ENCODE measurements around the gene DCPS.

Gene DCPS

GRCh38 chr11:126332221-126332711, 28.4 kb downstream of the DCPS start:
- Histone ChIP-seq H3K4me3 (ENCODE audit: low read depth, low read length) (no peak overlapping the region), H3K36me3 (no peaks in the 10 kb centered on the region), H3K27me3 (no peaks in the 10 kb centered on the region), H3K4me1 (peaks cover 41% of the 10 kb centered on the region), H3K9me3 (no peaks in the 10 kb centered on the region)
- DNase-seq = peak; percentile 69
- no peak for TF ChIP-seq CTCF (IDR thresholded peaks at IDR 0.05; ENCODE audit: low read depth, low read length)

GRCh38 chr11:126333142-126333541, 29.3 kb downstream of the DCPS start:
- Histone ChIP-seq H3K36me3 (no peaks in the 10 kb centered on the region), H3K4me3 (ENCODE audit: low read depth, low read length) (no peak overlapping the region), H3K27me3 (no peaks in the 10 kb centered on the region), H3K4me1 (peaks cover 42% of the 10 kb centered on the region), H3K9me3 (no peaks in the 10 kb centered on the region)
- TF ChIP-seq CTCF (IDR thresholded peaks at IDR 0.05; ENCODE audit: low read depth, low read length) = no peak
- no peak for DNase-seq

- H3K36me3 ChIP-seq = no peaks in the 10 kb centered on the region
- H3K4me3 ChIP-seq (ENCODE audit: low read depth, low read length) = no peak overlapping the region
- TF ChIP-seq CTCF (IDR thresholded peaks at IDR 0.05; ENCODE audit: low read depth, low read length) = no peak
- no peak for DNase-seq
- H3K27me3 ChIP-seq = no peaks in the 10 kb centered on the region
- H3K9me3 ChIP-seq = no peaks in the 10 kb centered on the region
- H3K4me1 ChIP-seq = peaks cover 42% of the 10 kb centered on the region
Observed at GRCh38 chr11:126334659-126335462, 31.0 kb downstream of the DCPS start.

- Histone ChIP-seq H3K27me3 (no peaks in the 10 kb centered on the region), H3K4me1 (peaks cover 42% of the 10 kb centered on the region), H3K36me3 (no peaks in the 10 kb centered on the region), H3K4me3 (ENCODE audit: low read depth, low read length) (no peak overlapping the region), H3K9me3 (no peaks in the 10 kb centered on the region)
- DNase-seq = no peak
- TF ChIP-seq CTCF (IDR thresholded peaks at IDR 0.05; ENCODE audit: low read depth, low read length) = no peak
Observed at GRCh38 chr11:126335463-126335760, 31.6 kb downstream of the DCPS start.

GRCh38 chr11:126336138-126336541, 32.3 kb downstream of the DCPS start:
- no peaks in the 10 kb centered on the region for H3K9me3 ChIP-seq
- peaks cover 42% of the 10 kb centered on the region for H3K4me1 ChIP-seq
- TF ChIP-seq CTCF (IDR thresholded peaks at IDR 0.05; ENCODE audit: low read depth, low read length) = no peak
- no peaks in the 10 kb centered on the region for H3K27me3 ChIP-seq
- no peaks in the 10 kb centered on the region for H3K36me3 ChIP-seq
- H3K4me3 ChIP-seq (ENCODE audit: low read depth, low read length) = no peak overlapping the region
- DNase-seq = no peak

GRCh38 chr11:126336671-126337101, 32.8 kb downstream of the DCPS start:
- no peak for TF ChIP-seq CTCF (IDR thresholded peaks at IDR 0.05; ENCODE audit: low read depth, low read length)
- DNase-seq = no peak
- H3K4me1 ChIP-seq = peaks cover 43% of the 10 kb centered on the region
- no peaks in the 10 kb centered on the region for H3K27me3 ChIP-seq
- H3K36me3 ChIP-seq = no peaks in the 10 kb centered on the region
- no peaks in the 10 kb centered on the region for H3K9me3 ChIP-seq
- H3K4me3 ChIP-seq (ENCODE audit: low read depth, low read length) = no peak overlapping the region

Data from BE2C (cell line).